Upper lobe of left lung (tissue), 4 donors: ENCODE measurements around the gene RFTN1.

Experiments used
- CTCF ChIP-seq, 6 experiments: fragments of 450-650 bp in 4 of 6; fragments of 200-600 bp in 2 of 6; sonication (generic) in 2 of 6; IDR thresholded peaks; one replicate each; pipeline ENCODE4 v1.5.1; 2016 to 2019; ENCODE audit warnings: antibody characterized with exemption in 6 of 6
- EP300 ChIP-seq, 4 donors: sonication (generic); formaldehyde crosslinking; IDR thresholded peaks; one replicate each; pipeline ENCODE4 v1.5.1; 2017; ENCODE audit warnings: antibody characterized with exemption in 4 of 4, control low read depth in 2 of 4
- POLR2A ChIP-seq, 4 donors: fragments of 450-650 bp; IDR thresholded peaks; one replicate each; pipeline ENCODE4 v1.5.1; 2016 to 2017; ENCODE audit warnings: antibody characterized with exemption in 4 of 4, mild to moderate bottlenecking in 2 of 4
- POLR2AphosphoS5 ChIP-seq, 2 donors: sonication (generic); formaldehyde crosslinking; IDR thresholded peaks; one replicate each; pipeline ENCODE4 v1.5.1; 2017; ENCODE audit warnings: antibody characterized with exemption in 2 of 2

- TF ChIP-seq CTCF (IDR thresholded peaks at IDR 0.05) (no peak), EP300 (IDR thresholded peaks at IDR 0.05) (no peak), POLR2A (IDR thresholded peaks at IDR 0.05) (no peak), POLR2AphosphoS5 (IDR thresholded peaks at IDR 0.05) (no peak)
Measured at GRCh38 chr3:16299746-16300145, 213.8 kb downstream of the RFTN1 start.
